Activated CD8-positive, alpha-beta memory T cell treated with anti-CD3 and anti-CD28 coated beads, Interleukin-2, amount 50 U/mL, for 1 hour (primary cell): ENCODE results near the gene ADAP1.

Experiments used
- DNase-seq: peaks from one replicate; pipeline ENCODE4 v3.0.0-alpha.2; 2020; ENCODE audit errors: extremely low read depth

ADAP1 gene

DNA sequence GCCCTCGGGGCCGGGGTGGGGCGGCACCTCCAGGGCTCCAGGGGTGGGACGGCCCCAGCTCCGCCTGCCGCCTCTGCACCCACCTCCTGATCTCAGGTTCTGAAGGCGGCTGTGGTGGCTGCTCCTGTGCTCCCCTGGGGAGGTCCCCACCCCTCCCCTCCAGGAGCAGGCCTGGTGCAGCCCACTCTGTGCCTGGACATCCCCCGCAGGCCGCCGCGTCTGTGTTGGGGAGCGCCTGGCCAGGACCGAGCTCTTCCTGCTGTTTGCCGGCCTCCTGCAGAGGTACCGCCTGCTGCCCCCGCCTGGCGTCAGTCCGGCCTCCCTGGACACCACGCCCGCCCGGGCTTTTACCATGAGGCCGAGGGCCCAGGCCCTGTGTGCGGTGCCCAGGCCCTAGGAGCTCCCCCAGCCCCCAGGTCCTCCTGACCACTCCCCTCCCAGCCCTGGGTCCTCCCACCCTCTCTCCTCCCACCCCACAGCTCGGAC, 34.0 kb upstream of the ADAP1 start:
- DNase-seq = no peak

DNA sequence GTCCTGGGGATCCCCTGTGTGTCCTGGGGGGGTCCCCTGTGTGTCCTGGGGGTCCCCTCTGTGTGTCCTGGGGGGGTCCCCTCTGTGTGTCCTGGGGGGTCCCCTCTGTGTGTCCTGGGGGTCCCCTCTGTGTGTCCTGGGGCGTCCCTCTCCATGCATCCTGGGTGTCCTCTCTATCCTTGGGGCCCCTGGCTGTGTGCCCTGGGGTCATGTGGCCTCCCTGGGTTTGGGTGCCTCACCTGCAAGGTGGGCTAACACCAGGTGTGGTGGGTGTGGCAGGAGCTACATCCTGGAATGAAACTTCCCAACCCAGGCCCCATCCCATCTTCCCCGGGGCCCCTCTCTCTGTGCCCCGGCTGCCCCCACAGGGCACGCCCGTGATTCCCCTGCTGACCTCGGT, 33.4 kb upstream of the ADAP1 start:
- DNase-seq = no peak

DNA sequence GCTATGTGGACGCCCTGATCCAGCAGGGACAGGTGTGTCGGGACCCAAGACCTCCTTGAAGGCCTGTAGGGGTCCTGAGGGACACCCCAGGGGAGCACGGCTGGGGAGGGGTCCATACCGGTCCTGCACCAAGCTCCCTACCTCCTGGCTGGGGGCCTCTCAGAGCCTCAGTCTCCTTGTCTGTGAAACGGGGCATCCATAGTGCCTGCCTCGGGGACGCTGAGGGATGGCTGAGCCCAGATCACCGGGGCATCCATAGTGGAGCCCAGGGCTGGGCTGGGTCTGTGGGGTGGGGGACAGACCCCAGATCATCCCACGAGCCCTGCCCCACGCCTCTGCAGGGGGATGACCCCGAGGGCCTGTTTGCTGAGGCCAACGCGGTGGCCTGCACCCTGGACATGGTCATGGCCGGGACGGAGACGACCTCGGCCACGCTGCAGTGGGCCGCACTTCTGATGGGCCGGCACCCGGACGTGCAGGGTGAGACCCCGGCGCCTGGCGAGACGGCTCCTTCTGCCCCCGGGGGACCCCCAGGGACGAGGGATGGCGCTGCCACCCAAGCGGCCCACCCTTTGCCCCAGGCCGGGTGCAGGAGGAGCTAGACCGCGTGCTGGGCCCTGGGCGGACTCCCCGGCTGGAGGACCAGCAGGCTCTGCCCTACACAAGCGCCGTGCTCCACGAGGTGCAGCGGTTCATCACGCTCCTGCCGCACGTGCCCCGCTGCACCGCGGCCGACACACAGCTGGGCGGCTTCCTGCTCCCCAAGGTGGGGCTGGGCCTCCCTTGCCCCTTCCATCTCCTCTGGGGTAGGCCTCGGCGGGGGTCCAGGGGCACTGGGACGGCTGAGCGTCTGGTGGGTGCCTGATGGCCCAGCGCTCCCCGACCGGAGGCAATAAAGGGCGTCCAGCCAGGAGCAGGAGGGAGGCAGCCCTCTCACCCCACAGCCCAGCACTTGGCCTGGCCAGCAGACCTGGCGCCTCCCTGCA, 32.6 kb upstream of the ADAP1 start:
- no peak for DNase-seq

DNA sequence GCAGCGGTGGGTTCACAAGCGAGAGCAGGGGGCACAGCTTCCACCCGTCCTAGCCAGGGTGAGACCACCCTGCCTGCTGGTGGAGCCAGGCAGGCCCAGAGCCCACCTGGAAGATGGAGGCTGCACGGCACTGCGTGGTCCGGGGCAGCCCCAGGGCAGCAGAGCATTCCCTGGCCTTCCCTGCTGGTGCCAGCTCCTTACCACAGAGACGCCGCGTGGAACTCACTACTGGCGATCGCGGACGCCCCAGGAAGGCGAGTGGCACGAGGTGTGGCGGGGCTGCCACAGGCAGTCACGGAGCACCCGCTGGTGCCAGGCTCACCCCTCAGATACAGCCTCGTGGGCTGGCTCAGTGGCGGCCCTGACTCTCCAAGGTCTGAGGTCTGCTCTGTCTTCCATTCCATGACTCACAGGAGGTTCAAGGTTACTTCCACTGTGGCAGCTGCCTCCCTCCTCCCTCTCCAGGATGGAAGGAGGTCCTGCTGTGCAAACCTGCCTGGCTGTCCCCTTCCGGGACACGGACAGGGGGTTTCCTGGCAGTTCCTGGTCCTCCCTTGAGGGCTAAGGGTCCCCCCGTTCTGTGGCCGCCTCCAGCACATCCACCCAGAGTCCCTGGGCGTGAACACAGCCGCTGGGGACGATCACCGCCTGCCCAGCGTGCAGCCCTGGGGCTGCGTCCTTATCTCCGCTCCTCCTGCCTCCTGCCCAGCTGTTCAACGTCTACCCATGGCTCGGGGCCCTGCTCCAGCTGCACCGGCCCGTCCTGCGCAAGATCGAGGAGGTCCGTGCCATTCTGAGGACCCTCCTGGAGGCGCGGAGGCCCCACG, 31.6 kb upstream of the ADAP1 start:
- no peak for DNase-seq

DNA sequence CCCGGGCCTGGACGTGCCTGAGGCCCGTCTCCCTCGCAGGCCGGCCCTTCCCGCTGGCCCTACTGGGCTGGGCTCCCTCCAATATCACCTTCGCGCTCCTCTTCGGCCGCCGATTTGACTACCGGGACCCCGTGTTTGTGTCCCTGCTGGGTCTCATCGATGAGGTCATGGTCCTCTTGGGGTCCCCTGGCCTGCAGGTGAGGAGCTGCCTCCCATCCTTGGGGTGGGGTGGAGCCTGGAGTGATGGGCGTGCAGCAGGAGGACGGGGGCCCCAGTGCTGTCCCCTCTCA, 30.6 kb upstream of the ADAP1 start:
- DNase-seq = no peak

DNA sequence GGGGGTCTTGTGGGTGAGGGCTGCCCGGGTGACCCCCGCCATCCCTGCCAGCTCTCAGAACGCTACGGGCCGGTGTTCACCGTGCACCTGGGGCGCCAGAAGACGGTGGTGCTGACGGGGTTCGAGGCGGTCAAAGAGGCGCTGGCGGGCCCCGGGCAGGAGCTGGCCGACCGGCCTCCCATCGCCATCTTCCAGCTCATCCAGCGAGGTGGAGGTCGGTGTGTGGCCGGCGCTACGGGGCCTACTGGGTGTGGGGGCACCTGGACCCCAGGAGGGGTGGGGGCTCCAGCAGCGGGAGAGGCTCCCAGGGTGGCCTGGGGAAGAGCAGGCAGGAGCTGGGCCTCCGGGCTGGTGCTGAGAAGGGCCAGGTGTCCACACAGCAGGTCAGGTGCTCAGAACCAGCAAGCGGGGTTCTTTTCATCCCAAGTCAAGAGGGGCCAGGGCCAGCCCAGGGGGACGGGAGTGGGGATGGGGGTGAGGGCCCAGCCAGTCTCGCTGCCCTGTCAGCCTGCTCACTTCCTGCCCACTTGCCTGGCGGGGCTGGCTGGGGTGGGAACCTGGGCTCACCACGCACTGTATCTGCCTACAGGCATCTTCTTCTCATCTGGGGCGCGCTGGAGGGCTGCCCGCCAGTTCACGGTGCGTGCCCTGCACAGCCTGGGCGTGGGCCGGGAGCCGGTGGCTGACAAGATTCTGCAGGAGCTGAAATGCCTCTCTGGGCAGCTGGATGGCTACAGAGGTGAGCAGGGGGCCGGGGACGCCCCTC, 30.1 kb upstream of the ADAP1 start:
- no peak for DNase-seq

DNA sequence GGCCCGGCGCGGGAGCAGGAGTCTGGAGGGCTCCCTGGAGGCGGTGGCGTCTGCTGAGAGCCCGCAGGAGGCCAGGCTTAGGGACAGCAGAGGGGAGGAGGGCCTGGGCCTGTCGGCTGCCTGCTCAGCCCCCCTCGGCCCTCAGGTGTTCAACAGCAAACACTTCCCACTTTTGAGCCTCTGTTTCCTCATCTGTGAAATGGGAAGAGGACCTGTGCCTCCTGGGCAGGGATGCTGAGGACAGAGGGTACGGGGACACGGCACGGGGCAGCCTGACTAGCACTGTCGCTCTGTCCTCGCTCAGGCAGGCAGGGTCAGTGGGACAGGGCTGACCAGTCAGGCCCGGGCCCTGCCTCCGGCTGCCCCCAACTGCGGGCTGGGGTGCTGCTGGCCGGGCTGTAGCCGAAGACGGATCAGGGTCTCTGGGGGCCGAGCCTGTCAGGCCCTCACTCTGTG, 29.2 kb upstream of the ADAP1 start:
- no peak for DNase-seq

DNA sequence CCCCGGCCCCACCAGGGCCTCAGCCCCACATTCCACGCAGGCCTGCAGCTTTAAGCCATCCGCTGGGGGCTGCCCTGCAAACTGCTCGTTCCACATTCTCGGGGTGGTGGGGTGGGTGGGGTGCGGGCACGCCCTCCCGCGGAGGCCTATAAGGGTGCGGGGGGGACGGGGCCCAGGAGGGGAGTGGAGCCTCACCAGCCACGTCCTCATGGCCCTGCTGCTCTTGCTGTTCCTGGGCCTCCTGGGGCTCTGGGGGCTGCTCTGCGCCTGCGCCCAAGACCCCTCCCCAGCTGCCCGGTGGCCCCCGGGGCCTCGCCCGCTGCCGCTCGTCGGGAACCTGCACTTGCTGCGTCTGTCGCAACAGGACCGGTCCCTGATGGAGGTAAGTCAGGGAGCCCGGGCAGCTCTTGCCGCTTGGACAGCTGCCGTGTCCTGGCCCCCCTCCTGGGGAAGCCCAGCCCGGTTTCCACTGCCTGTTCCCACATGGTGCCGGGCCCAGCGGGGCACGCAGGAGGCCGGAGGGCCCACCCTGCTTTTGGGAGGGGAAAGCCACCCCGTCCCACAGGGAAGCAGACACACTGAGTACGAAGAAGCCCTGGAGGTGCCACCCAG, 28.6 kb upstream of the ADAP1 start, which contains the start of gene CYP2W1:
CYP2W1 (plus strand) TSS at position 178 of the 612 bp plus-strand sequence; CDS start at position 209, 31 bp downstream.
- no peak for DNase-seq

DNA sequence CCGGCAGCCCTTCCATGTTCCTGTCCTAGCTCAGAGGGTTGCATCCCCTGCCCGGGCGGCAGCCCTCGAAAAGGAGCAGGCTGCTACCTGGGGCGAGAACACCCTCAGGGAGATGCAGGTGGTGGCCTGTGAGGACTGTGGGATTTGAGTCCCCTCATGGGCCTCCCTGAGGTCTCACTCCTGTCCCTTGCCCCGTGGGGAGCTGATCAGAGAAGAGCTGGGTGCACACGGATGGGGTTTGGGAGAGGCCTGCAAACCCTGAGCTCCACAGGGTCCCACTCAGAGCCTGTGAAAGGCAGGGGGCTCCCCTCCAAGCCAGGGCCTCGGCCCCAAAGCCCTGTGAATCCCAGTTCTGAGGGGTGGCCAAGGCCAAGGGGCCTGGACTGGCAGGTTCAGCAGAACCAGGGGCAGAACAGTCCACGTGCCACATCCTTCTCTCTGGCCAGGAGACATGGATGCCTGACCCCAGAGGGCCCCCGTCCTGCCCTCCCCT, 28.1 kb upstream of the ADAP1 start:
- DNase-seq = no peak

DNA sequence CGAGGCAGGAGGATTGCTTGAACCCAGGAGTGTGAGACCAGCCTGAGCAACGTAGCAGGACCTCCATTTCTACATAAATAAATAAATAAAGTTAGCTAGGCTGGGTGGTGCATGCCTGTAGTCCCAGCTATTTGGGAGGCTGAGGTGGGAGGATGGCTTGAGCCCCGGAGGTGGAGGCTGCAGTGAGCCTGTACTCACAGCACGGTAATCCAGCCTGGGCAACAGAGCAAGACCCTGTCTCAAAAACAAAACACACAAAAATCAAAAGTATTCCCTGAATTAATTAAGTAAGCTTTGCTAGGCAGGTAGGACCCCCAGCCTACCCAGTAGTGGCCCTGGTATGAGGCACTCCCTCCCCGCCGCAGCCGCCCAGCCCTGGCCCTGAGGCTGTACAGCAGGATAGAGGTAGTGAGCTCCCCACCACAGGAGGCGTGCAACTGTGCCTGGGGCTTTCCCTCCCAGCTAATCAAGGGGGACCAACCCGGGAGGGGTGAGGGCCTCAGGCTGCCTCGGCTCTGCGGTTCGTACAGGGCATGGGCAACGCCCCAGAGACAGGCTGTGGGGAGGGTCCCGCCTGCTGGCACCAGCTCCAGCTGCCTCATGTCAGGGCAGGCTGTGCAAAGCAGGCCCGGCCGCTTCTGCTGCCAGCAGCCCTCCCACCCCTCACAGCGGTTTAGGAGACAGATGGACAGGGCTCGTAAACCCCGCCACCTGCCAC, 27.5 kb upstream of the ADAP1 start:
- DNase-seq = no peak

DNA sequence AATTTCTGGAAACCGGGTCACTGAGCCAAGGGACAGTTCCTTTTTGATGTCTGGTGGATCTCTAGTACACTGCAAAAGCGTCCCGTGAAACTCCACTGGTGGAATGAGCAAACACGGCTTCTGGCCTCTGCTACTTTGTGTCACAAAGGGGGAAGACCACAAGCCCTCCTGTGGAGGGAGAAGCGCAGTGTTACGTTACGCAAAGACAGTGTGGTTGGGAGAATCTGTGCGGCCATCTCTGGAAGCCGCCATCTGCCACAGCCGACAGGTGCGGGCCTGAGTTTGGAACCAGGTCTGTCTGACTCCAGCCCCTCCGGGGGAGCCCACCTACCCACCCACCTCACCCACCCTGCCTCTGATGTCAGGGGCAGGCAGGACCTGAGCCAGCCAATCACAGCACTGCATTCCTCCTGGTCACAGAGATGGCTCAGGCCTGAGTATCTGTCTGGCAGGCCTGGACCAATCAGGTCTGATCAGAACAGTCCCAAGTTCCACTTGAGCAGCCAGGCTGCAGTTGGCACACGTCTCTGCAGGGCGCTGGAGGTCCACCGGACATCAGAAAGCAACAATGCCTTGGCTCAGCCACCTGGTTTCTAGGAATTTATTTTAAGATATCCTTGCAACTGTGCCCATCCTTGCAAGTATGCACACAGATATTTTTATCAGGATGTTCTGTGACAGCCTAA, 25.5 kb upstream of the ADAP1 start:
- DNase-seq = no peak

DNA sequence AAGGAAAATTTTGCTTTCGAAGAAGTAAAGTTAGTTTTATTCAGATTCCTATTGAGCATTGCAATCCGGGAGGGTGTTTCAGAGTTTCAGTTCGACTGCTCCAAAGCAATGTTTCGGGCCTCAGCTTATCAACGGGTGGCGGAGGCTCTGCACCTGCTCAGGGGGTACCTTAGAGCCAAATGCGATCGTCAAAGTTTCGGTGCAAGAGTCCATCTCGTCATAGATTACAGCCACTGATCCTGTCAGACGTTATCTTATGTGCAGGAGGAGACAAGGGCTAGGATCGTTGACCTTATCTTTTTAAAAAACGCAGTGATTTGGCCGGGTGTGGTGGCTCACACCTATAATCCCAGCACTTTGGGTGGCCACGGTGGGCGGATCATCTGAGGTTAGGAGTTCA, 24.7 kb upstream of the ADAP1 start:
- DNase-seq = no peak

DNA sequence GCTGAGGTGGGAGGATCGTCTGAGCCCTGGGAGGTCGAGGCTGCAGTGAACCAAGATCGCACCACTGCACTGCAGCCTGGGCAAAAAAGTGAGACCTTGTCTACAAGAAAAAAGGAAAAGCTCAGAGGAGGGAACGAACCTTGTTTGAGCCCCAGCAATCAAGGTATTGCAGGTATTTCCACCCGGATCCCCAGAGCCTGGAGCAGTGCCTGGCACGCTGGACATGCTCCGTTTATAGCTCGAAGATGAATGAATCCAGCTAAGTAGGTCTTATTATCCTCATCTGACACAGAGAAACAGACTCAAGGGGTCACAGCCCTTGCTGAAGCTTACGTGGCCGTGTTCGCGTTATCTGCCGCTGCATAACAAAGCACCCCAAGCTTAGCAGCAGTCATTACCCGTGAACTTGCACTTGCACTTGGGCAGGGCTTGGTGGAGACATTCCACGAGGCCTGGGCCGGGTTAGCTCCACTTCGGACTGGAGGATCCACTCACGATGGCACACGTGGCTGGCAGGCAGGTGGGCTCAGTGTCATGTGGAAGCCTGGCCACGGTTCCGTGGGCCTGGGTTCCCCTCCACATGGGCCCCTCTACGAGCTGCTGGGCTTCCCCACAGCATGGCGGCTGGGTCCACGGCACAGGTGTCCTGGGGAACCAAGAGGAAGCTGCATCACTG, 24.1 kb upstream of the ADAP1 start:
- no peak for DNase-seq

DNA sequence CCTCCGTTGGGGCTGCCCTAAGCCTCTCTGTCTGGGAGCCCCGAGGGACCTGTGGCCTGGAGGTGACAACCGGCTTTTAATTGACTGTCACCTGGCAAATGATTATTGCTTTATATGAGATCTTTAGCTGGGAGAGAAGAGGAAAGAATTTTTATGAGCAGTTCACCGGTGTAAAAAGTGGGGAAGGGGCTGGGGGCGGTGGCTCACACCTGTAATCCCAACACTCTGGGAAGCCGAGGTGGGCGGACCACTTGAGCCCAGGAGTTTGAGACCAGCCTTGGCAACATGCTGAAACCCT, 23.5 kb upstream of the ADAP1 start:
- DNase-seq = no peak

DNA sequence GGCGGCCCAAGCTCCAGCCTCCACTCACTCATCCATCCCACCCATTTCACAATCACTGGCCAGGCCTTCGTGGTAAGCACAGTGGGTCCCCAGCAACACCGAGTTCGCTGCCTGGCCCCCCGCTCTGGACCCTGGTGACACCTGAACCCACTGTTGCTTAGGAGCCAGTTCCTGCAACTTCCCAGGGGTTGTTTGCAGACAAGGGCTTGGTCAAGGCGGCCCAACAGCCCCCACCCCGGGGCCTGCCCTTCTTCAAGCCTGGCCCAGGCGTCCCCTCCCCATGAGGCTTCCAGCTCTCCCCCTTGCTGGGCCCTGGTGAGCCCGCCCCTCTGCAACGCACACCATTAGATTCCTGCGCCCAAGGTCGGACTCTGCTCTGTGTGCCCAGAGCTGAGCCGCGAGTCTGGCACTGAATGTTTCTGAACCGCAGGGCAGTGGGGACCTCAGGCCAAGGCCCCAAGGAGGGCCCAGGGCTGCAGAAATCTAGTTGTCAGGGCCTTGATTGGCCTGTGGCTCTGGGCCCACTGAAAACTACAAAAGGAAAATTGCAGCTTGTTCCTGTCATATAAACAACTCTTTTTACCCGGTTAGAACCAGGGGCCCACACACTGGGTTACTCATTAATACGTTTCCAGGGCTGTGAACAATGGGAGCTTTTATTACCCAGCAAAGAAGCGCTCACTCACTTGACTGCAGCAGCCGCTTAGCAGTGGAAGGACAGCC, 23.0 kb upstream of the ADAP1 start:
- DNase-seq = no peak

DNA sequence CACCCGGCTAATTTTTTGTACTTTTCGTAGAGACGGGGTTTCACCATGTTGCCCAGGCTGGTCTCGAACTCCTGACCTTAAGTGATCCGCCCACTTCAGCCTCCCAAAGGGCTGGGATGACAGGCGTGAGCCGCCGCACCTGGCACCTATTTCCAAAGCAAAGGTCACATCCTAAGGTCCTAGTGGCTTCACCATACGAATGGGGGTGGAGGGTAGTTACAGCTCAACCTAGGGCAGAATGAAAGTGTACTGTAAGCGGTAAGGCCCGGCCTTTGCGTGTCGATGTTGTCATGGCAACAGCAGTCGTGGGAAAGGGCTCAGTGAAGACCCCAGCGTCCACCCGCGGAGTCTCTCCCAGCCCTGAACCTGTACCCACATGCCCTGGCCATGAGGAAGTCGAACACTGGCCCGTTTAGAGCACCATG, 22.4 kb upstream of the ADAP1 start:
- no peak for DNase-seq

DNA sequence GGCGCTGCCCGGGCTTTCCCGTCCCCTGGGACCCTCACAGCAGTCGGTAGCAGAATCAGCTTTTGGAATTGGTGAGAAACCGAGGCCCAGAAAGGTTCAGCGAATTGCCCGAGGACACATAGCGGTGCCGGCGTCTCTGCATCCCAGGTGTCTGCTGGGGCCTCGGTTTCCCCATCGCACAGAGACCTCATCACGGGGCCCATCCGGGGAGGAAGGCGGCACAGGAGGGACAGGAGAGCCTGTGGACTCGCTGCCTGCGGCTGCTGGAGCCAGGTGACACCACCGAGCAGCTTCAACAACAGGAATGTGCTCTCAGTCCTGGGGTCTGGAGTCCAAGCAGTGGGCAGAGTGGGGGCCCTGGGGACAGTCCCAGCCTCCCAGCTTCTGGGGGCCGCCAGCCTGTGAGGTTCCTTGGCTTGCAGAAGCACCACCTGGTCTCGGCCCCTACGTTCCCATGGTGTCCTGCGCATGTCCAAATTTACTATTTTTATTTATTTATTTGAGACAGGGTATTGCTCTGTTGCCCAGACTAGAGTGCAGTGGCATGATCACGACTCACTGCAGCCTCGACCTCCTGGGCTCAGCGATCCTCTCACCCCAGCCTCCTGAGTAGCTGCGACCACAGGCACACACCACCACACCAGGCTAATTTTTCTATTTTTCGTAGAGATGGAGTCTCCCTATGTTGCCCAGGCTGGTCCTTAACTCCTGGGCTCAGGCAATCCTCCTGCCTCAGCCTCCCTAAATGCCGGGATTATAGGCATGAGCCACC, 21.4 kb upstream of the ADAP1 start:
- DNase-seq = no peak
